Measurements from ENCODE around the gene C1QTNF9.
"Not testable (repeated sequence)": the region's sequence is repeated elsewhere in the genome, so short reads cannot be mapped to it uniquely, and the experiment has no call there.

C1QTNF9 gene

DNA sequence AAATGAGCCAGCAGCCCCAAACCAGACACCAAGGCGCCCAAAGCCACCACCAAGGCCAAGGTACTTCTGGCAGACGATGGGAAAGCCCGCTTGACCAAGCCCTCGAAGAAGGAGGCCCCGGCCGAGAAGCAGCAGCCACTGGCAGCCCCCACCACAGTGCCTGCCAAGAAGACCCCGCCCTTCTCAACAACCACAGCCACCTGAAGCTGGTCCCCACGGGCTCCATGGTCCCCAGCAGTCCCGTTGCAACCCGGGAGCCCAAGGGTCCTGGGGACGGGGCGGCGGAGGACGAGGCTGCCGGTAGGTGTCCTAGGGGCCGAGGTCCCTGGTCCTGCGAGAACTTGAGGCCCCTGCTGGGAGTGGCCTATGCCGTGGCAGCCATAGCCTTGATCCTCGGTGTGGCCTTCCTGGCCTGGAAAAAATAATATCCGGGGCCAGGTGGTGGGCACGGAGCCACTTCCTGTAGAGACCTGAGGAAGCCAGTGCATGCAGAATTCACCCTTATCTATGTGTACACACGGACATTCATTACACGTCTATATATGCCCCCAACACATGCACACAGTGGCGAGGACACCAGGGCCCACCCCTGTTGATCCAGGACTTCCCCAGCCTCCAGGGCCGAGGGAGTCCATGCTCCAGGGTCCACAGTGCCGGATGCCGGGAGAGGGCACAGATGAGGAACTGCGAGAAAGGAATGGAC lies 13.8 kb downstream of the C1QTNF9 start:
- no peak for DNase-seq

DNA sequence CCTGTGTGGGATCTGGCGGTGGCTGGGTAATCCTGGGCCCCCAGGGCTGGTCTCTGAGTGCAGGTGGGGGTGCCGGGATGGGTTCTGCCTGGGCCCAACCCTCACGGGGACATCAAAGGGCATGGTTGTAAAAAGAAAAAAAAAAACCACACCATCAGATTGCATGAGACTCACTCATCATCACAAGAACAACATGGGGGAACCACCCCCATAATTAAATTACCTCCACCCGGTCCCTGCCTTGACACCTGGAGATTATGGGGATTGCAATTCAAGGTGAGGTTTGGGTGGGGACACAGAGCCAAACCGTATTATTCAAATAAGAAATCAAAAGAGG lies 14.3 kb downstream of the C1QTNF9 start:
- no peak for DNase-seq

DNA sequence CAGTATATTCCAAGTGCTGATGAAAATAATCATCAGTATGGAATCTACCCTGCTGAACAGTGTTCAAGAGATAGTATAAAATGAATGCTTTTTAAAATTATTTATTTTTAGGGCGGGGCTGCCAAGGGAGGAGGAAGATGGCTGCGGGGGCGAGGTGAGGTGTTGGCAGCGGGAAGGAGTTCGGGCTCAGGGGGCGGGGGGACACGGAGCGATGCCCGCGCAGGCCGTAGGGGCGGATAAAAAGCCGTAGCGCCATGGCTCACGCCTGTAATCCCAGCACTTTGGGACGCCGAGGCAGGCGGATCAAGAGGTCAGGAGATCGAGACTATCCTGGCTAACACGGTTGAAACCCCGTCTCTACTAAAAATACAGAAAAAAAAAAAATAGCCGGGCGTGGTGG lies 18.2 kb downstream of the C1QTNF9 start:
- DNase-seq = not testable (repeated sequence)

DNA sequence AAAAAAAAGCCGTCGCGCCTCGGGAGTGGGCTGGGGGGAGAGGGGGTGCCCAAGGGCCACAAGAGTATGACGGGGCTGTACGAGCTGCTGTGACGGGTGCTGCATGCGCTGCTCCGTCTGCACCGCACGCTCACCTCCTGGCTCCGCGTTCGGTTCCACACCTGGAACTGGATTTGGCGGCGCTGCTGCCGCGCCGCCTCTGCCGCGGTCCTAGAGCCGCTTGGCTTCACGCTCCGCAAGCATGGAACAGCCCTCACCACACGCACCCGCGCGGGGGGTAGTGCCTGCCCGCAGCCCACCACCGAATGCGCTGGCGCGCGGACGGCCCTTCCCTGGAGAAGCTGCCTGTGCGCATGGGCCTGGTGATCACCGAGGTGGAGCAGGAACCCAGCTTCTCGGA lies 18.8 kb downstream of the C1QTNF9 start:
- DNase-seq = no peak

DNA sequence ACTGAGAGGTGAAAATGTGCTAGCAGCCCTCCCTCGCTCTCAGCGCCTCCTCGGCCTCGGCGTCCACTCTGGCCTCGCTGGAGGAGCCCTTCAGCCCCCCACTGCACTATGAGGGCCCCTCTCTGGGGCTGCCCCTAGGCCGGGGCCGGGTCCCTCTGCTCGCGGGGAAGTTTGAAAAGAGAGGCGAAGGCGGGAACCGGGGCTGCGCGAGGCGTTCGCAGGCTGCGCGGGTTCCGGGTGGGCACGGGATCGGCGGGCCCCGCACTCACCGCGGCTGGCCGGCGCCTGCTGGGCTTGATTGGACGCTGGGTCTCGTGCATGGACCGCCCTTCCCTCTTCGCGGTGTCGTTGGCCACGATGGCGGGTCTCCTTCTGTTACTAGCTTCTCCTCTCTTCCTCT lies 29.3 kb downstream of the C1QTNF9 start:
- DNase-seq = no peak

GRCh38 chr13:24339937-24340607 lies 30.7 kb downstream of the C1QTNF9 start:
- no peak for DNase-seq

GRCh38 chr13:24340608-24340955 lies 31.2 kb downstream of the C1QTNF9 start:
- no peak for DNase-seq

DNA sequence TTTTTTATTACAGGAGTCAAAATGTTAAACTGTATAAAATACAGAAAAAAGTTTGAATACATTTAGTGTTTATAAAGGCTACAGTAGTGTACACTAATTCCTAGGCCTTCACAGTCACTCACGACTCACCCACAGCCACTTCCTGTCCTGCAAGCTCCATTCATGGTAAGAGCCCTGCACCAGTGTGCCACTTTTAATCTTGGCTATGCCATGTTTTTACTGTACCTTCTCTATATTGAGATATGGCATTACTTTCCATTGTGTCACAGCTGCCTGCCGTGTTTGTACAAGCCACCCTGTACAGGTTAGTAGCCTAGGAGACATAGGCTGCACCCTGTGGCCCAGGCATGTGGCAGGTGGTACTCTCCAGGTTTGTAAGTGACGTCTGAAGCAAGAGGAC lies 32.1 kb downstream of the C1QTNF9 start:
- DNase-seq = no peak

- no peak for DNase-seq
Observed at GRCh38 chr13:24348385-24348784, 39.0 kb downstream of the C1QTNF9 start.

DNA sequence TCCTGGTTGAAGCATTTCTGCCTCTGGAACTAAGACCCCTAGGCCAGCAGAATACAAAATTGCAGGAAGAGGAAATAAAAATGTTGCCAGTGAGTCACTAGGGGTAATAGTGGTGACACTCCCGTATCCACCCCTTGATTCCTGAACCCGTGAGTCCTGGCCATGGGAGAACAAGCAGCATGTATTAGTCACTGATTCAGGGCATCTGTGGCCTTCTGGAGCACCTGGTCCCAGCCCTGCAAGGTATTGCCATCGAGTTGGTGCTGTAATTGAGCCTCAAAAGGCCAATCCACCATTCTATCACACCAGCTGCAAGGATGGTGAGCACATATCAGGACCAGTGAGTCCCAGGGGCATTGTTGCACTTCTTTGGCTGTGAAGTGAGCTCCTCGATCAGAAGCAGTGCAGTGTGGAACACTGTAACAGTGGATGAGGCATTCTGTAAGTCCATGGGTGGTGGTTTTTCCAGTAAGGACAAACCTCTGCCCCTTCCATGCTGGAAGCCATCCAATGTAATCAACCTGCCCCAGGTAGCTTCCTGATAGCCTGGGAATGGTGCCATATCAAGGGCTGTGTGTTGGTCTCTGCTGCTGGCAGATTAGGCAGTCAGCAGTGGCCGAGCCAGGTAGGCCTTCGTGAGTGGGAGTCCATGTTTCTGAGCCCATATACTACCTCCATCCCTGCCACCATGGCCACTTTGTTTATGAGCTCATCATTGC lies 39.6 kb downstream of the C1QTNF9 start:
- DNase-seq = no peak

- DNase-seq = not testable (repeated sequence)
Observed at GRCh38 chr13:24349778-24350664, 40.6 kb downstream of the C1QTNF9 start.

- DNase-seq = no peak
Observed at GRCh38 chr13:24351423-24351822, 42.0 kb downstream of the C1QTNF9 start.

DNA sequence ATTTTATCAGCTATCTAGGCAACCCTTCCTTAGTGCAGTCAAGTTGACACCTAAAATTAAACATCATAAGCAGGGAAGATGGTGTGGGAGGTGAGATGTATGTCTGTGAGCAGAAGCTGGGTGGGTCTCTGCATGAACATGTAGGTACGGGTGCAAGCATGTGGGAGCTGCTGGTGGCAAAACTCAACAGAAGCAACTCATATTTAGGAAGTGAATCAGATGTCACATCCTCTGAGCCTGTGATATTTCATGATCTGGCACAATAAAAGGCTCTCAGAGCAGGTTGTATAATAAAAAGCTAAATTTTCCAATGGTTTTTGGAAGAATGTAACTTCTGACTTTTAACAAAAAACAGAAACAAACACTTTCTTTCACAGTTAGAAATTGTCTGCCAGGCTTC lies 44.4 kb downstream of the C1QTNF9 start:
- DNase-seq = no peak

DNA sequence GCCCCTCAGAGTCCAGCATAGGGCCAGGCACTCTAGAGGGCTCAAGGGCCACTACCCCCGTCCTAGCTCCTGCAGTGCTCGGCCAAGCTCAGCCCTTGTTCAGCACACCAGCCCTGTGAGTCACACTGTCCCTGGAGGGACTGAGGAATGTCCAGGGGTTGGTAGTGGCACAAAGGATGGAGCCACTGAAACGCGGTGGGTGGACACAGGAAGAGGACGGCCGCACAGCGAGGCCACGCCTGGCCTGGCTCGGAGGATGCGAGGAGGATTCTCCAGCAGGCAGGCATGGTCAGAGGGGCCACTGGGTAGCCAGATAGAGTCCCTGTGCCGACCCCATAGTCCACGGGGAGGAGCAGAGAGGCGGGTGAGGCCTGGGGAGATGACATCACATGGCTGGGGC lies 45.7 kb downstream of the C1QTNF9 start:
- DNase-seq = no peak

GRCh38 chr13:24356270-24356669 lies 46.9 kb downstream of the C1QTNF9 start:
- DNase-seq = no peak

DNA sequence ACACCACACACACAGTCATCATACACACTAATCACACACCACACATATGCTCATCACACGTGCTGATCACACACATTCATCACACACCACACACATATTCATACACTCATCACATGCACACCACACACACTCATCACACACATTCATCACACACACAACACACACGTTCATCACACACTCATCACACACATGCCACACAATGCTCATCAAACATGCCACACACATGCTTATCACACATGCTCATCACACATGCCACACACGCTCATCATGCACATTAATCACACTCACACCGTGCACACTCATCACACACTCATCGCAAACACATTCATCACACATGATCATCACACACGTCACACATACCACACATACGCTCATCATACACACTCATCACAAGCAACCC lies 47.5 kb downstream of the C1QTNF9 start:
- DNase-seq = no peak

DNA sequence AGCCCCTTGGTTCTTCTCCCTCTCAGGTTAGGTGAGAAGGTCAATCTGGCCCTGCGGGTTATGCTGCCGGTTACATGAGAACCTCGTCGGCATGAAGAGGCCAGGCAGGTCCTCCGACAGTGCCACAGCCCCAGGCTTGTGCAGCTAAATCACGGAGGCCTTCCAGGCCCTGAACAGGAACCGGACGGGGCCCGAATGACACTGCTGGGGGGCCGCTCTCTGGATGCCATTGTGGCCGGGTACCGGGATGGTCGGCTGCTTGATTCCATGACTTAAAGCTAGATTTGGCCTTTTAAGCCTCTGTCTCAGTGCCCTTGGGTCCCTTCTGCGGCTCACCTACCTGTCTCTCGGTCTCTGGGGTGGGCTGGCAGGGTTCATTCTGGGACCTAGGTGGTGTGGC lies 48.4 kb downstream of the C1QTNF9 start:
- DNase-seq = no peak

DNA sequence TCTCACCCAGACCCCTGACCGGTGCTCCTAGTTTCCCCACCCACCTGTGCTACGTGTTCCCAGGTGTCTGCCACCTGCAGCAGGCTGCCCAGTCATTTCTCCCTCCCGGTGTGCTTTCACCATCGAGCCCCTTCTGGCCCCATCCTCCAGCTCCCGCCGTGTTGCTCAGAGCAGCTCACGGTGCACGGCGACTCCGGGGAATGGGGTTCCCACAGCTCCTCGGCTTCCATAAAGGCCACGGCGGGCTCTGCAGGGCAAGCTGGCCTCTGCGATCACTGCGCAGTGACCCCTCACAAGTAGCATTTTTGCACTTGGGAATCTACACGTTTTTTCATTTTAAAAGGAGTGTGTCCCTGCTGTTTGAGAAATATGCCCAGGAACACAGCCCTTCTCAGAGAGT lies 49.5 kb downstream of the C1QTNF9 start:
- not testable (repeated sequence) for DNase-seq

- DNase-seq = not testable (repeated sequence)
Observed at GRCh38 chr13:24359252-24359651, 49.9 kb downstream of the C1QTNF9 start.

GRCh38 chr13:24360106-24360505 lies 50.7 kb downstream of the C1QTNF9 start:
- no peak for DNase-seq

- DNase-seq = no peak
Observed at GRCh38 chr13:24361113-24361512, 51.7 kb downstream of the C1QTNF9 start.

DNA sequence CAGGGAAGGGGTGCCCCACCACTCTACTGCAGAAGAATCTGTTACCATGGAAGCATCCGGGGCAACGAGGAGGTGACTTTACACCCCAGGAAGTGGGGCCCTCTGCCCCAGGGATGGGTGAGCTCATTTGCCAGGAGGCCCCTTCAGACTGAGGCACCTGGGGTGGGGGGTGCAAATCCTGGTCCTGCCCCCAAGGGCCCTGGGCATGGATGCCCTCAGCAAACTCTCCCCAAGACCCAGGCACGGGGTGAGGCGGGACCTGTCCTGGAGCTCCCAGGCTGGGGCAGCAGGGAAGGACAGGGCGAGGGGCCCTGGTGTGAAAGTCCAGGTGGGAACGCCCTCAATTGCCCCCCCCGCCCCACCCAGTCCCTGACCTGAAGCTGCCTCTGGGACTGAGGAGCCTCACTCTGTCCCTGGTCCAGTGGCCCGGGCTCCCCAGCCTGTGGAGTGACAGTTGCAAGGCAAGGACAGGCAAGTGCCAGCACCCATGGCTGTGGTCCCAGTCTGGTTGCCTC lies 52.5 kb downstream of the C1QTNF9 start:
- no peak for DNase-seq
